Stimulated activated CD4-positive, alpha-beta T cell treated with anti-CD3 and anti-CD28 coated beads, Interleukin-2, amount 100 ng/mL, for 48 hours (primary cell): ENCODE measurements around the gene OLFM1.
"Not testable (repeated sequence)": the region's sequence is repeated elsewhere in the genome, so short reads cannot be mapped to it uniquely, and the experiment has no call there.

ENCODE experiments used
- DNase-seq, 2 donors: peaks; one replicate each; pipeline ENCODE4 v3.0.0-alpha.2; 2020

The OLFM1 gene

DNA sequence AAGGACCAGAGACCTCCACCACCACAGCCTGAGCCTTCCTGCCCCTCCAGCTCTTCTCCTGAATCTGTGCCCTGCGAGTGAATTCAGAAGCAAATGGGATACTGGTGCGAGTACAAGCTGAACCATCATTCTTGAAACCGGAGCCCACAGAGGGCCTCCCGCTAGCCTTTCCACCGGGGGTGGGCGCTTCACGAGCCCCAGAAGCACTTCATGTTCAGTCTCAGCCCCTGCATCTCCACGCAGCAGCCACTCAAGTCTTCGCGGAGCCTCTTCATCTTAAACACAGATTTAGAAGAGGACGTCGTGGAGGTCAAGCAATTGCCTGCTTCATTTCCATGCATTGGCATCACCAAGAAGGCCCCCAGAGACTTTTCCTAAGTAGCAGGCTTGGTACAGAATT lies 26.0 kb upstream of the OLFM1 start:
- DNase-seq: no peak

DNA sequence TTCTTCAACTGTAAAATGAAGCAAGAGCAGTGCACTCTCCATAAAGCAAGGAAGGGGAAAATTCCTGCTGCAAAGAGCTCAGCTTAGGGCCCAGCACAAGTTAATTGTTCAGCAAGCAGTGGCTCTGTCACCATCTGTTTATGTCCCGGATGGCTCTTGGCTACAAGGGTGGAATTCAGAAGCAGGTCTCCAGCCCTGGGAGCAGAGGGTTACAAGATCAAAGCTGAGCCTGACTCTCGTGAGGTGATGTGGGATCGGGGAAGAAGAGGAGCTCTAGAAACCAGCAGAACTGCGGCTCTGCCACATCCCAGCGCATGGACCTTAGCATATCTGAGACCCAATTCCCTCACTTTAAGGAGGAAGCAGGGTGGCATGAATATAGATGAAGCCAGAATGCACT lies 25.2 kb upstream of the OLFM1 start:
- DNase-seq: no peak

DNA sequence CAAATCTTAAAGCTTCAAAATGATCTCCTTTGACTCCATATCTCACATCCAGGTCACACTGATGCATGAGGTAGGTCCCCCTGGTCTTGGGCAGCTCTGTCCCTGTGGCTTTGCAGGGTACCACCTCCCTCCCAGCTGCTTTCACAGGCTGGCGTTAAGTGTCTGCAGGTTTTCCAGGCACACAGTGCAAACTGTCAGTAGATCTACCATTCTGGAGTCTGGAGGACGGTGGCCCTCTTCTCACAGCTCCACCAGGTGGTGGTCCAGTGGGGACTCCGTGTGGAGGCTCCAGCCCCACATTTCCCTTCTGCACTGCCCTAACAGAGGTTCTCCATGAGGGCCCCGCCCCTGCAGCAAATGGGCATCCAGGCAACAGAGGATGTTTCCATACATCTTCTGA lies 24.0 kb upstream of the OLFM1 start:
- not testable (repeated sequence) for DNase-seq

DNA sequence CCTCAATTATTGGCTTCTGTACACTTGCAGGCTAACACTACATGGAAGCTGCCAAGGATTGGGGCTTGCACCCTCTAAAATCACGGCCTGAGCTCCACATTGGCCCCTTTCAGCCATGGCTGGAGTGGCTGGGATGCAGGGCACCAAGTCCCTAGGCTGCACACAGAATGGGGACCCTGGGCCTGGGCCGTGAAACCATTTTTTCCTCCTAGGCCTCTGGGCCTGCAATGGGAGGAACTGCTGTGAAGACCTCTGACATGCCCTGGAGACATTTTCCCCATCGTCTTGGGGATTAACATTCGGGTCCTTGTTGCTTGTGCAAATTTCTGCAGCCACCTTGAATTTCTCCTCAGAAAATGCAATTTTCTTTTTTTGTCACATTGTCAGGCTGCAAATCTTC lies 23.6 kb upstream of the OLFM1 start:
- not testable (repeated sequence) for DNase-seq

DNA sequence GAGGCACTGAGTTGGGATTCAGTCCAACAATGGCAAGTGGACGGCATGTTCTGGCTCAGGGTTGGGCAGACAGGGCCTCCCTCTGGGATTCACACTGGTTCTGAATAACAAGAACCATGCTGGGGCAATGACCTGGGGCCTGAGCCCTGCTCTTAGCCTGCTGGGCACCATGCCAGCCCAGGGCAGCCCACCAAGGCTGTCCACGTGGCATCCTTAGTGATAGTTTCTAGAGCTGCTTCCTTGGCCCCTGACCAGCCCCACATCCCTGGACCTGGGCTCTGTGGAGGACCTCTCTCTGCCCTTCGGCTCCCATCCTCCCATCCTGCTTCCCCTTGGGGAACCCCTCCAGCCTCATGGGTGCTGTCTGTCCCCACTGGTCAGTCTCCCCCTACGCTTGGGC lies 22.3 kb upstream of the OLFM1 start:
- DNase-seq: no peak

DNA sequence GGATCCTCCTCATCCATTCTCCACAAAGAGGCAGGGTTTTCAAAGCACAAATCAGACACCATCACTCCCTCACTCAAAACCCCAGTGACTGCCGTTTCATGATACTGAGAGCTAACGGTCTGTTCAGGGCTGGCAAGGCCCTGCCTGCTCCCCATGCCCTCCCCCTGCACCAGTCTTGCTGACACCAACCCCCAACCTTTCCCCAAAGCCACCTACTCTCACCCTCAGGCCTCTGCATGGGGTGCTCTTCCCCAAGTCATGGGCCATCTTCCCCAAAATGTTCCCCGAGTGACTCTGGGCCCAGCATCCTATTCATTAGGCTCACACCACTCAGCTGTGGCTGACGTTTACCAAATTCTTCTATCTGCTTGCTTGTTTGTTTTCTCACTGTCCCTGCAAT lies 21.7 kb upstream of the OLFM1 start:
- no peak for DNase-seq

DNA sequence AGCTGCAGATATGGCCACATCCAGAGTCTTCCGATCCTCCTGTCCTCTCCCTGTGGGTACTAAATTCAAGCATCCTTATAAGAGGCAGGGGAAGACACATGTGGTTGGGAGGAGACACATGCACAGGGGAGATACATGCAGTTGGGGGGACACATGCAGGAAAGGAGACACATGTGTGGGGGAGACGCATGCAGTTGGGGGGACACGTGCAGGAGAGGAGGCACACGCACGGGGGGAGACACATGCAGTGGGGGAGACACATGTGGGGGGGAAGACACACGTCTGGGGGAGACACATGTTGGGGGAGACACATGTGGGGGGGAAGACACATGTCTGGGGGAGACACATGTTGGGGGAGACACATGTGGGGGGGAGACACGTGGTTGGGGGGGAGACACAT lies 21.2 kb upstream of the OLFM1 start:
- no peak for DNase-seq

DNA sequence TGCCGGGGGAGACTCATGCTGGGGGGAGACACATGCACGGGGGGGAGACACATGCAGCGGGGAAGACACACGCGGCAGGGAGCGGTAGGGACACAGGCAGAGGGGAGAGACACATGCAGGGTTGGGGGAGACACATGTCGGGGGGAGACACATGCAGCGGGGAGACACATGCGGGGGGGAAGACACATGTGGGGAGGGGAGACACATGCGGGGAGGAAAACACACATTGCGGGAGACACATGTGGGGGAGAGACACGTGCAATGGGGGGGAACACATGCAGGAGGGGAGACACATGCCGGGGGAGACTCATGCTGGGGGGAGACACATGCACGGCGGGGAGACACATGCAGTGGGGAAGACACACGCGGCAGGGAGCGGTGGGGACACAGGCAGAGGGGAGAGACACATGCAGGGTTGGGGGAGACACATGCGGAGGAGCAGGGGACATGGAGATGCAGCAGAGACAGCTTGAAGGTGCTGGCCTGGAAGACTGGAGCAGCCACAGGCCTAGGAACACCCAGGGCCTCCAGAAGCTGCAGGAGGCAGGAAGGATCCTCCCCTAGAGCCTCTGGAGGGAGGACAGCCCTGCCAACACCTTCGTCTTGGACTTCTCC lies 20.3 kb upstream of the OLFM1 start:
- DNase-seq: no peak

DNA sequence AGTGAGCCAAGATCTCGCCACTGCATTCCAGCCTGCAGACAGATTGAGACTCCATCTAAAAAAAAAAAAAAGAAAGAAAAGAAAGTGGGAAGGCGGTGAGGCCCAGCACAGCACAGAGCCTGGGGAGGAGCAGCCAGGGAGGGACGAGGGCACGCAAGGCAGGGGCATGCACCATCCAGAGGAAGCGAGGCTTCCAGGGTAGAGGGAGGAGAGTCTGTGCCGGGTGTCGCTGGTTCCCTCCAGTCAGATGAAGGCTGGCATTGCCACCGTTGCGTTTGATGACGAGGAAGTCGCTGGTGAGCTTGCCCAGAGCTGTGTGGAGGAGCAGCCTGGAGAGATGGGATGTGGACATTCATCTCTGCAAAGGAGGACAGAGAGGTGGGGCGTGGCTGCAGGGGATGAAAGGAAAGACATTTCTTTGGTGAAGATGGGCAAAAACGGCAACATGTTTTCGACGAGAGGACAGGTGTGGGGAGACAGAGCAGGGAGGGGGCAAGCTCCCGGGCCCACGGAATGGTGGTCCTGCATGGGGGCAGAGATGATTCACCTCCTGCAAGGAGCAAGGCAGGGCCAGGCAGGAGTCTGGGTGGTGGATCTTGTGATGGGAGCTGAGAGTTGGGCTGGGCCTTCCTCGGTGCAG lies 18.6 kb upstream of the OLFM1 start:
- DNase-seq: no peak

DNA sequence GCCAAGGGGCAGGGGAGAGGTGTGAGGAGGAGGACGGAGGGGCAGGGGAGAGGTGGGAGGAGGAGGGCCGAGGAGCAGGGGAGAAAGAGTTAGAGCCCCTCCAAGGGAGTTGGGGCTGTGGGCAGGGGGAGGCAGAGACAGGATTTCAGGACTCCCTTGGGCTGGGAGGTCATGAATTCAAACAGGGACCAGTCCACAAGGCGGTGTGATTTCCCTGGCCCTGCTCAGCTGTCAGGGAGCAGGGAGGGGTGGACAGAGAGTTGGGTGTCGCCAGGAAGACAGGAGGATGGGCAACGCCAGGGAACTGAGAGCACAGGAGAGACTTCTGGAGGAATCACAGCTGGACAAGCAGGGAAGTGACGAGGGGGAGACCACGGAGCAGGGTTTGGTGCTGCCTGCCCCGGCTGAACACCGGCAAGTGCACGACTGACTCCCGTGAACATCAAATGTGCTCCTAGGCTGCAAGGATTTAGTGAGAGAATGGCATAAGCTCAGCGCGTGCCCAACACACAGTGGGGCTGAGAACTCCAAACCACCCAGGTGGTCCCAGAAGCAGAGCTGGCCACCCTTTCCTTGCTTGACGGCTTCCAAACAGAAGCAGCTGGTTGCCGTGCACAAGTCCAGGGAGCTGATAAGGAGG lies 17.8 kb upstream of the OLFM1 start:
- no peak for DNase-seq

DNA sequence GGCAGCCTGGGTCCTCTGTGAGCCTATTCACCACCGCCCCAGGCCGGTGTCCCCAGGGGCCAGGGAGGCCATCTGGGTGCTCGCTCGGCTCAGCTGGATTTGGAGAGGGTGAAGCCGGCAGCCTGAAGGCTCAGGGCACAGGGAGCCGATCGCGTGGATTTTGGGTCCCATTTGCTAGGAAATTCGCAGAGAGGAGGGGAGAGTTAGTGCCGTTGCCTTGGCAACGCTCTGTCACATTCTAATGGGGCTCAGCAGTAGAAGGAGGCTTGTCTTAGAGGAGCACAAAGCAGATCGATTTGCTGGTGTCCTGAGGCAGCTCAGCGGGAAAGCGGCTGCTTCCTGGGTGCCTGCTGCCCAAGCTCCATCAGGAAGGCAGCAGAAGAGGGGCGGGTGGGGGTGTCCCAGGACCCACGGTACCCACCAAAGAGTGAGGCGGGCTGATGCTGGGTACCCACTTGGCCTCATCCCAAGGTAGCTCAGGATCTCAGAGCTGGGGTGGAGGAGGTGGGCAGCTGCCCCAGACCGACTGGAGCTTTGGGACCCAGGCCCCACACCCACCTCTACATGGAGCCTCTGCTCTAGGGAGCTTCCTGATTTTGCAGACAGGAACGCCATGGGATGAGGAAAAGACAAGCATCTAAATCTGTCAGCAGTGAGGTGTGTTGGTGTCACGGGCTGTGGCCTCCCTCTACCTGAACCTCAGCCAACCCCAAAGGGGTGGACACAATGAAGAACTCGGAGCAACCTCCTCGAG lies 17.1 kb upstream of the OLFM1 start:
- DNase-seq: no peak

DNA sequence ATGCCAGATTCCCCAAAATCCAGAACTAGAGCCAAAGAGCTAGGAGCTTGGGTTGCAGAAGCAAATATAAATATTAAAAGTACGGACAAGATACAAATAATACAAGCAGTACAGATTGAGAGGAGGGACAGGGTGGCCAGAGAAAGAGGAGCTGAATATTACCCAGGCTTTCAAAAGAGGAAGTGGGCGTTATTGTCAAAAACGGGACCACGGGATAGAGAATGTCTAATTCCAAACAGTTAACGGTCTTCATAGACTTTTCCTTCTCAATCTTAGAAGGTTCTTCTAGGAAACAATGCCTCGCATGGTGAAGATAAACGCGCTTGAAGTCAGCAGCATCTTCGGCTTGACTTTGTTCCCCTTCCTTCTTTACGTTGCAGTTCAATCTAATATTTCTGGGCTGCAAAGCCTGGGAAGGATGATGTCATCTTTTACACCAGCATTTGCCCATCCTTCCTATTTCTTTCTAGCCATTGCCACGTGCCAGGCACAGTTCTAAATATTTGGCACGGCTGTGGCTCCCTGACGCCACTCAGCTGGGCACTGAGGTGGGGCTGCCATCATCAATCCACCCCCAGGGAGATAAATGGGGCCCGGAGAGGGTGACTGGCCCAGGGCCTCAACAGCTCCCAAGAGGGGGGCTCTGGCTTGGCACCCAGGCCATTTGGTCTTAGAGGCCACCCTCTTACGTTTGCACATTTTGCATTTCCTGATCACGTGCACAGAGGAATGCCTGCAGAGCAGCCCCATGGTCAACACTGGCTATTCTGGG lies 16.3 kb upstream of the OLFM1 start:
- DNase-seq: no peak

DNA sequence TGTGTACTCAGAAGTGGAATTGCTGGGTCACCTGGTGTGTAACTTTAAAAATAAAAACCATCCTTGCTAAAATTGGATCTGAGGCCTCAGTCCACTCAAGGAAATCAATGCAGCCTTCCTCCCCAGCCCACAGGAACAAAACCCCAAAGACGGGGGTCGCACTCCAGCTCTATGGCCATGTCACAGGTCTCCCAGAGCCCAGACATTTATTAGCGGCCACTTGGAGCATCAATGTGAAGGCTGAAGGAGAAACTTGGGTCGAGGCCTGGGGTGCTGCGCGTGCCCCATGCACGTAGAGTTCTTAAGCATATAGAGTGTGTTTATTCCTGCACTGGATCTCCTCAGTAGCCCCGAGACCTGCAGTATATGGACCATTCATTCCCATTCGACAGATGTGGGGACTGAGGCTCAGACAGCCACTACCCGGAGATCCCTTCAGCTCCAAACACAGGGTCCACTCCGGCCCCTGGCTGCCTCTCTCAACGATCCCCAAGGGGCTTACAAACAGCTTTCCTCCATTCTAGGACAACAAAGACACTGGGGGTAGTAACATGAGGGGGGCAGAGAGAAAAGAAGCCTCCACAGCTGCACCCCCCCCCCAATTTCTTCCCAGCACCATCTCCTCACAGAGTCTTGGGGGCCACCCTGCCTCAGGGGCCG lies 14.3 kb upstream of the OLFM1 start:
- no peak for DNase-seq

DNA sequence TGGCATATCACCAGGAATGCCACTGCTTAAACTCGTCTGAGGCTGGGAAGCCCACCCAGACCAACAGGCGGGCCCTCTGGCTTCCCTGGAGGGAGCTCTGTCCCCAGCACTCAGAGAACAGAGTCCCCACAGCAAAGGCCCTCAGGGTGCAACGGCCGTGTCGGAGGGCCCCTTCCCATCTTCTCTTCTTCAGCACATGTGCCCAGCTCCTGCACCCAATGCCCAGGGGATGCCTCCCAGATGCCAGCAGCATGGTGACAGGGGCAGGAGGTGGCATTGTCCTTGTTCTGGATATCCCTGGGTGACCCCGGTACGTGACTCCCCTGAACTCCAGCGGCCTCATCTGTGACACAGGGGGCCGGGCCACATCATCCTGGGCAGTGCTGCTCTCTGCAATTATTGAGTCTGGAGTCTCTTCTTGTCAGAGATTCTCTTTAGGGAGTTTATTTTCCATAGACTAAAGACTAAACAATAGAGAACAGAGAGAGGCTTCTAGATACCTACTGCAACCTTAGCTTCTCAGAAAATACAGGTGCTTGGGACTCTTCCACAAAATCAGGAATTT lies 13.6 kb upstream of the OLFM1 start:
- no peak for DNase-seq

DNA sequence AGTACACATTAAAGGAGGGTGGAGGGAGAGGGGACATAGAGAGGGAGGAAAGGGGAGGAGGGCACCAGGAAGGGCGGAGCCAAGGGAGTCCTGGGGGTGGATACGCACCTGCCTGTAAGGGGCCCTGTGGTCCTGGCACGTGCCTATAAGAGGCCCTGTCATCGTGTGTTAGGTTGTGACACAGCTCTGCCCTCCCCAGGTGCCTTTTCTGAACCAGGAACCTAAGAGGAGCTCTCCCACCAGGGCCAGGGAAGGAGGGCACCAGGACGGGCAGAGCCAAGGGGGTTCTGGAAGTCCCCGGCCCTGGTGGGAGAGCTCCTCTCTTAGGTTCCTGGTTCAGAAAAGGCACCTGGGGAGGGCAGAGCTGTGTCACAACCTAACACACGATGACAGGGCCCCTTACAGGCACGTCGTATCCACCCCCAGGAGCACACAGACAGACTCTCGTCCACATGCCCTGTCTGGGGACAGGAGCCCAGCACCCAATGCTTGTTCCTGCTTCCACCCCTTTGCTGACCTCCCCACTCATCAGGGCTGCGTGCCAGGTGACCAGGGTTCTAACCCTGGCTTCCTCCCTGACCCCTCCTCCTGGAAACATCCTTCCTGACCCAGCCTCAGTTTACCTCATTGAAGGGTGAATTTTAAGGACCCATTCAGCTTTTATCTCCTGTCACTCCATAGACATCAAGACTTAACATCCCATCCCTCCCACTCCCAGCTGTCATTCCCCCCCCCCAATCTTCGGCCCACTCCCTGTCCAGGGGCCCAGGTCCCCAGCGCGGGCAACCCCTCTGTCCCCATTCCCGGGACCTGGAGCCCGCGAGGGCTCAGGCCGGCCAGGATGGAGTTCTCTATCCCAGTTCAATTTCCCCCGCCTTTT lies 12.9 kb upstream of the OLFM1 start:
- no peak for DNase-seq

DNA sequence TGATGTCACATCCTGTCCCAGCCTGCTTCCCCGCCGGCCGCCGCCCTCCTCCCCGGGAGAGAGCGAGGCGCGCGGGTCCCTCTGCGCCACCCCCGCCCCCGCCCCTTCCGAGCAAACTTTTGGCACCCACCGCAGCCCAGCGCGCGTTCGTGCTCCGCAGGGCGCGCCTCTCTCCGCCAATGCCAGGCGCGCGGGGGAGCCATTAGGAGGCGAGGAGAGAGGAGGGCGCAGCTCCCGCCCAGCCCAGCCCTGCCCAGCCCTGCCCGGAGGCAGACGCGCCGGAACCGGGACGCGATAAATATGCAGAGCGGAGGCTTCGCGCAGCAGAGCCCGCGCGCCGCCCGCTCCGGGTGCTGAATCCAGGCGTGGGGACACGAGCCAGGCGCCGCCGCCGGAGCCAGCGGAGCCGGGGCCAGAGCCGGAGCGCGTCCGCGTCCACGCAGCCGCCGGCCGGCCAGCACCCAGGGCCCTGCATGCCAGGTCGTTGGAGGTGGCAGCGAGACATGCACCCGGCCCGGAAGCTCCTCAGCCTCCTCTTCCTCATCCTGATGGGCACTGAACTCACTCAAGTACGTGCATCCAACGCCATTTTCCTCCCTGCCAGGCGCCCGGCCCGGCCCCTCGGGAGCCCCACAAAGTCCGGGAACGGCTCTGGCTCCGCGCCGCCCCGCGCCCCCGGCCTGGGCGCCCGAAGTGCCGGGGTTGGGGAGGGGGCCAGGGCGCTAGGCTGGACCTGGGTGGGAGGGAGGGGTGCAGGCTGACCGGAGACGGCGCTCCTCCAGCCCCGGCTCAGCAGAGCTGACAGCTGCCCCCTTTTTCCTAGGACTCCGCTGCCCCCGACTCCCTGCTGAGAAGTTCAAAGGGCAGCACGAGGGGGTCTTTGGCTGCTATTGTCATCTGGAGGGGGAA lies 12.0 kb upstream of the OLFM1 start:
- DNase-seq: no peak

DNA sequence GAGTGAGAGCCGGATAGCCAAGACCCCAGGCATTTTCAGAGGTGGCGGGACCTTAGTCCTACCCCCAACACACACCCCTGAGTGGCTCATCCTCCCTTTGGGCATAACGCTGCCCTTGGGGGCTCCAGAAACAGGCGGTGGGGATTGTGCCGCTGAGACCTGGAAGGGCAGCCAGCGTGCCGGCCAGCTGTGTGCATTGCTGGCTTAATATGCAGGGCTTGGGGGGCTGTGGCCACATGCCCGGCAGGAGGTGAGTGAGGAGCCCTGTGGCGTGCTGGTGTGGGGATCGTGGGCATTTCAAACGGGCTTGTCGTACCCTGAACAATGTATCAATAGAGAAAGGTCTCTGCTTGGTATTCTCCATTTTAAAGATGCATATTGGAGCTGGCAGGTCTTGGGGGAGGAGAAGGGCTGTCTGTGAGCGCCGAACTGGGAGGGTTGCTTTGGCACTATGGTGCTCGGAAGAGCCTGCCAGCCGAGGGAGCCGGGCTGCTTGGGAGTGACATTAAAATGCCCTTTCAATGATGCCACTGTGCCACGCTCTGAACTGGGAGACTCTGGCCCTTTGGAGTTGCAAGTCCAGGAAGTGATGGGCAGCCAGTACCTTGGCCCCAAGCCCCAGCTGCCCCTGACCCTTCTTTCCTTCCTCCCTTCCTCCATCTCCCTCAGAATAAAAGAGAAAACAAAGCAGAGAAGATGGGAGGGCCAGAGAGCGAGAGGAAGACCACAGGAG lies 11.2 kb upstream of the OLFM1 start:
- DNase-seq: no peak

DNA sequence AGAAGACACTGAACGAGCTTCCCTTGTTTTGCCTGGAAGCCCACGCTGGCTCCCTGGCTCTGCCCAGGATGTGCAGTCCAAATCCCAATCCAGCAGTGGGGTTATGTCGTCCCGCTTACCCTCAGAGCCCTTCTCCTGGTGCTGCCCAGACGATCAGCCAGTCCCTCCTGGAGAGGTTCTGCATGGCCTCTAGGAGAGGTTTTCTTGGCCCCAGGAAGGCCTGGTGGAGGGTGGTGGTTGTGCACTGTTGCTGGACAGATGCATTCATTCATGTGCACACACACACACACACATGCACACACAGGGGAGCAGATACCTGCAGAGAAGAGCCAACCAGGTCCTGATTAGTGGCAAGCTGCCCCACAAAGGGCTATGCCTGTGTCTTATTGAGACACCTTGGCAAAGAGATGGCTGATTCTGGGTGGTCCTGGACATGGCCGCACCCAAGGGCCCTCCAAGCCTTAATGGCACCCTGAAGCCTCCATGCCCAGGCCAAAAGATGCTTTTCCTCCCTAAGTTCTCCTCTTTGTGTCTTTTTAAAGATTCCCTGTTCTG lies 10.5 kb upstream of the OLFM1 start:
- no peak for DNase-seq
